ENCODE data around the gene ACSF2. TPM values are rescaled to one million over a fixed set of nuclear protein-coding genes. Genes with fewer than 3 reads are reported as not detected.
A peak's percentile ranks its signal among the peaks of the same experiment; 100 is the strongest.

The ACSF2 gene
- total and polyA plus RNA-seq, 2 of the 13 experiments (the other 11 are each of a cell fraction or from before 2014, with no cell fraction given), result 87.3 to 109 TPM

- peak; percentile 83; the same call in 1 of the 2 replicates for TF ChIP-seq ZNF674 (CRISPR knock-in tag; IDR thresholded peaks at IDR 0.05; ENCODE audit: low read depth)
- peak; percentile 98 for TF ChIP-seq ZIK1 (CRISPR knock-in tag; IDR thresholded peaks at IDR 0.05; ENCODE audit: borderline replicate concordance, low read depth)
- TF ChIP-seq HMG20B (CRISPR knock-in tag; conservative IDR thresholded peaks at IDR 0.05), result peak; percentile 74; the same call in 1 of the 2 replicates
- peak; percentile 95 for TF ChIP-seq ZNF33B (CRISPR knock-in tag; IDR thresholded peaks at IDR 0.05)
- no peak; the same call in 1 of the 2 replicates for TF ChIP-seq WIZ (CRISPR knock-in tag; IDR thresholded peaks at IDR 0.05)
- TF ChIP-seq ZNF782 (CRISPR knock-in tag; IDR thresholded peaks at IDR 0.05; ENCODE audit: borderline replicate concordance), result peak; percentile 91
- TF ChIP-seq SIN3B (IDR thresholded peaks at IDR 0.05; ENCODE audit: low read length), result peak; percentile 78; the same call in 1 of the 2 replicates
- TF ChIP-seq PAF1 (CRISPR knock-in tag; IDR thresholded peaks at IDR 0.05), result no peak
- no peak for TF ChIP-seq SATB2 (CRISPR knock-in tag; IDR thresholded peaks at IDR 0.05)
- no peak; the same call in 1 of the 2 replicates for TF ChIP-seq AHDC1 (CRISPR knock-in tag; IDR thresholded peaks at IDR 0.05; ENCODE audit: borderline replicate concordance)
- TF ChIP-seq ZNF83 (CRISPR knock-in tag; IDR thresholded peaks at IDR 0.05; ENCODE audit: borderline replicate concordance), result peak; percentile 97
- peak; percentile 95 for TF ChIP-seq PITX1 (CRISPR knock-in tag; IDR thresholded peaks at IDR 0.05)
- TF ChIP-seq ZNF292 (CRISPR knock-in tag; IDR thresholded peaks at IDR 0.05; ENCODE audit: borderline replicate concordance, low read depth), result no peak
- peak; percentile 89; the same call in 1 of the 2 replicates for TF ChIP-seq KLF9 (CRISPR knock-in tag; IDR thresholded peaks at IDR 0.05; ENCODE audit: low read depth)
- TF ChIP-seq MTF2 (CRISPR knock-in tag; IDR thresholded peaks at IDR 0.05; ENCODE audit: borderline replicate concordance), result peak; percentile 91
- TF ChIP-seq REST (IDR thresholded peaks at IDR 0.05; ENCODE audit: borderline replicate concordance in 1 of 2, low read depth in 1 of 2, low read length in 2 of 2), result peak in 1 of 2 experiments; percentile 60; a peak in 1 of 4 replicates
- peak; percentile 81 for TF ChIP-seq ZNF770 (CRISPR knock-in tag; IDR thresholded peaks at IDR 0.05)
Measured at GRCh38 chr17:50397111-50397918, 28.7 kb upstream of the ACSF2 start, which contains the start of gene LRRC59 (continued).

Measured in HepG2 (cell line).